Femur (tissue), 1 donor: ENCODE measurements around the gene MBOAT7.

Experiments
- DNase-seq: peaks from one replicate; pipeline ENCODE4 v3.0.0-alpha.2; 2017

MBOAT7 gene

DNA sequence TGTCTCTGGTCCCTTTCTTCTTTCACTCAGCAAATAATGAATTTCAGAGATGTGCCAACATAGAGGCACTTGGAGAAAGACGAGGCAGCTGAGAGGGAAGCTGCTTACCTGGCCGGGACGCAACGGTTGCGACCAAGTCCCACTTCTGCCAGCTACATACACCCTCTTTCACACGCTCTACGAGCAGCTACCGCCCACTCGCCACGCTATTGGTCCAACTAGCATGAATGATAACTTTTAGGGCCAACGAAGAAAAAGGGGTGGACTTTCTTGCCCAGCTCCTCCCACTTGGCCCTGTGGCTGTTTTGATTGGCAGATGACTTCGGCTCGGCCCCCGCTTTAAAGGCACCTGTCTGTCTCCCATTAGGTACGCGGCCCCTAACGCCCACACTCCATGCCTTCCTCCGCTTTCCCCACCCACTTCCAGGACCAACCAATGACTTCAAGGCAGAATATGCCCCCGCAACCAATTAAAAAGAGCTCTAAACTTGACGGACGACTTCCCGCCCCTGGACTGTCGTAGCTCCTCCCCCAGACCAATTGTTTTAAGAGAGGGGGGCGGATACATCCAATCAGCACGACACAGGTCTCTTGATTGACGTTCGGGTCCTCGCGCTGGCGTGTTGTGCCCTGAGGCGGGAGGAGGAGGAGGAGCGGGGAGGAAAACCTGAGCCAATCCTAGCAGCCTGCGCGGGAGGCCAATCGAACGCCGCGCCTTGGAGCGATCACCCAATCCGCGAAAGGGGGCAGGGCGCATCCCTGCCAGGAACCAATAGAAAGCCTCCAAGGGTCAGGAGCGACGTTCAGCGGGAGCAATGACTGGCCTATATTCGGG lies 52.3 kb downstream of the MBOAT7 start:
- peak; percentile 100 for DNase-seq

DNA sequence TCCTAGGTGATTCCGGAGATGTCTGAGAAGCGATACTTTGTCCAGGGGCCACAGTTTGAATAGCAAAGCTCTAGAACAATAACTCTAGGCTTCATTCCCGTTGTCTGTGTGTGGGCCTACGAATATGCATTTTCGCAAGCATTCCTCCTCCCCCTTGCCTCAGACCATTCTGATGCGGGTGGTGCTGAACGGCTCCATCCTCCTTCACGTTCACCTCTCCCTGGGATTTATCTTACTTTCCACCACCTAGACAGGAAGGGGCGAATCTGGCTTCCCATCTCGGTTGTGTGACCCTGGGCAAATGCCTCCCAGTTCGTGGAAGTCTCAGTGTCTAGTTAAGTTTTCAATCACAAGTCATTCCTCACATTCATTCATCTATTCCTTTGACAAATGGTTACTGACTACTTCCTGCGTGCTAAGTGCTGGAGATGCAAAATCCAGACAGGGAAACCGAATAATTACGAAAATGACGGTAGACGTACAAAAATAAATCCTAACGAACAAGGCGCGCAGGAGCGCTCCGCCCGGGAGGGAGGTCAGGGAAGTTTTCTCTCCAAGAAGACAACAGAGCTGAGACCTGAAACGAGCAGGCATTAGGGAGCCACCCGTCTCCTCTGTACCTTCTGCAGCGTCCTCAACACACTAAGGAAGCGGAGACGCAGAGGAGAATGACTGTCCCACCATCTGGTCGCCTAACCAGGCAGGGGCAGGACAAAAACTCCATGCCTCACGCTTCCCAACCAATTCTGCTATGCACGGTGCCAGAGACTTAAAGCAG lies 53.1 kb downstream of the MBOAT7 start:
- DNase-seq, result no peak

DNA sequence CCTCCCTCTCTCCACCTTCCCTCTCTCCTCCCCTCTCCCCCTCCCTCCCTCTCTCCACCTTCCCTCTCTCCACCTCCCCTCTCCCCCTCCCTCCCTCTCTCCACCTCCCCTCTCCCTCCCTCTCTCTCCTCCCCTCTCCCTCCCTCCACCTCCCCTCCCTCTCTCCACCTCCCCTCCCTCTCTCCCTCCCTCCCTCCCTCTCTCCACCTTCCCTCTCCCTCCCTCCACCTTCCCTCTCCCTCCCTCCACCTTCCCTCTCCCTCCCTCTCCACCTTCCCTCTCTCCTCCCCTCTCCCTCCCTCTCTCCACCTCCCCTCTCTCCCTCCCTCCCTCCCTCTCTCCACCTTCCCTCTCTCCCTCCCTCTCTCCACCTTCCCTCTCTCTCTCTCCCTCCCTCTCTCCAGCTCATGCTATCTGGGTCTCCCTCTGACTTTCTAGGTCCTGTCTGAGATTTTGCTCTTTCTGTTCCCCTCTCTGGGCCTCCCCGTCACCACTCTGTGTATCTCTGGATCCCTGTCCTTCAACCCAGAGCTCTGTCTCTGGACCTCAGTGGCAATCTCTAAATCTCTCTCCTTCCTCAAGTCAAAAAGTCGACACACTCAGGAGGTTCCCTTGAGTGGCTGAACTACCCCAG lies 55.3 kb downstream of the MBOAT7 start:
- DNase-seq, result no peak

DNA sequence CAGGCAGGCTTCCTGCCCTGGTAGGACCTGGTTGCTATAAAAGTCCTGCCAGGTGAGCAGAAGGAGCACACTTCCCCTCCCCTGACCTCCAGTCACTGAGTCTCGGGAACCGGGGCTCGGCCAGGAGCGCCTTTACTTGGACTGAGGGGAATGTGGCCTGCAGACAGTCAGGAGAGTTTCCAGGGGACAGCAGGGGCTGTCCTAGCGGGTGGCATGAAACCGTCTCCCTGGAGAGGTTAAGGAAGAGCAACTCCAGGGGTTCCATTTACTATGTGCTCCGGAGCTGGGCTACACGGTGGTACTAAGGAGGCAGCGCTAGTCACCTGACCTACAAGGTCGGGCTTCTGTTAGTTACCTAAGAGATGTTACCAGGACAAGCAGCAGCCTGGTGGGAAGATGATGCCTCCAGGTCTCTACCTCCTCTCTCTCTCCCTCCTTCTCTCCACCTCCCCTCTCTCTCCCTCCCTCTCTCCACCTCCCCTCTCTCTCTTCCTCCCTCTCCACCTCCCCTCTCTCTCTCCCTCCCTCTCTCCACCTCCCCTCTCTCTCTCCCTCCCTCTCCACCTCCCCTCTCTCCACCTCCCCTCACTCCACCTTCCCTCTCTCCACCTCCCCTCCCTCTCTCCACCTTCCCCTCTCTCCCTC lies 55.9 kb downstream of the MBOAT7 start:
- DNase-seq, result no peak

DNA sequence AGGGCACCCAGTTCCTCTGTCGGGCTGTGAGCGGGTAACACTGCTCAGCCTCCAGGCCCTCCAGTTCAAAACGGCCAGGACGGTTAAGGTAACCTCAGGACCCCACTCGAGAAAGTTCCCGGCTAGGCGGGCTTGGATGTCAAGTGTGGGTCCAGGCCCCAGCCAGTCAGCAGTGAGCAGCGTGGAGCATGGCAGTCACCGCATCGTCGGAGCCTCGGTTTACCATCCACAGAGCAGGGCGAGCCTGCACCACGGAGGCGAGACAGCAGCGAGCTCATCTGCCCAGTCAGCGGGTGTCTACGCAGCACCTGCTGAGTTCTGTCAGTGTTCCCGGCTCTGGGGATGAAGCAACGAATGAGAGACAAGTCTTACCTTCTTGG lies 59.8 kb downstream of the MBOAT7 start:
- no peak for DNase-seq

DNA sequence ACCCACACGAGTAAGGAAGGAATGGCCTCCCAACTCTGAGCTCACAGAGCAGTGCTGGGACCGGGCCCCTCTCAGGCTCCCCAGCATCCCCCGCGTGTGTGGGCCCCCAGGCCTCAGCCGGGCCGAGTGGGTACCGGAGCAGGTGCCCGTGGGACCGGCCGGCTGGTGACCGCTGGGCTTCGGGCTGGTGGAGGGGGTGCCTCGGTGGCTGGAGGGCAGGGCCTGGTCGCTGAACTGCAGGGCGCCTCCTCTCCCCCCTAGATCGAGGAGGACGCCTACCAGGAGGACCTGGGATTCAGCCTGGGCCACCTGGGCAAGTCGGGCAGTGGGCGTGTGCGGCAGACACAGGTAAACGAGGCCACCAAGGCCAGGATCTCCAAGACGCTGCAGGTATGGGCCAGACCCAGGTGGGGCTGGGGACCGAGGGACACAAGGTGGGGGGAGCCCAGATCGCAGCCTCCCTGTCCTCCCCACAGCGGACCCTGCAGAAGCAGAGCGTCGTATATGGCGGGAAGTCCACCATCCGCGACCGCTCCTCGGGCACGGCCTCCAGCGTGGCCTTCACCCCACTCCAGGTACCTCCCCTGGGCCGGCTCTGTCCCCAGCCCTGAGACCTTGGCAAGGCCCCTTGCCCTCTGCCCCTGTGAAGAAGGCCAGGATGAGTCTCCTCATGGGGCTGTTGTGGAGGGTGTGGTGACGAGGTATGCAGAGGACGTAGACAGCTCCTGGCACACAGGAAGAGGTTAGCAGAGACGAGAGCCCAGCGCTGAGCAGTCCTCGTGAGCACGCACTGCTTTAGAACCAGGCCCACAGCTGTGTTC lies 60.4 kb downstream of the MBOAT7 start:
- DNase-seq, result no peak

DNA sequence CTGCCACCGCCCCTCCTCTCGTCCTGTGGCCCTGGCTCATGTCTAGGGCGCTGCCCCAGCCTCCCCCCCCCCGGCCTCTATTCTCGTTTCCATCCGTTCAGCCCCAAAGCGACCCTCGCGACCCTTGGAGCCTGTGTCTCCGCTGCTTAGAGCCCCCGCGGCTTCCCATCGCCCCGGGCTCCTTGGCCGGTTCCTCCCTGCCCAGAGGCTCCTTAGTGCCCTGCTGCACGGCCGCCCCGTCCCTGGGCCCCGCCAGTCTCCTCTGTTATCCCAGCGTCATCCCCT lies 61.0 kb downstream of the MBOAT7 start:
- no peak for DNase-seq

DNA sequence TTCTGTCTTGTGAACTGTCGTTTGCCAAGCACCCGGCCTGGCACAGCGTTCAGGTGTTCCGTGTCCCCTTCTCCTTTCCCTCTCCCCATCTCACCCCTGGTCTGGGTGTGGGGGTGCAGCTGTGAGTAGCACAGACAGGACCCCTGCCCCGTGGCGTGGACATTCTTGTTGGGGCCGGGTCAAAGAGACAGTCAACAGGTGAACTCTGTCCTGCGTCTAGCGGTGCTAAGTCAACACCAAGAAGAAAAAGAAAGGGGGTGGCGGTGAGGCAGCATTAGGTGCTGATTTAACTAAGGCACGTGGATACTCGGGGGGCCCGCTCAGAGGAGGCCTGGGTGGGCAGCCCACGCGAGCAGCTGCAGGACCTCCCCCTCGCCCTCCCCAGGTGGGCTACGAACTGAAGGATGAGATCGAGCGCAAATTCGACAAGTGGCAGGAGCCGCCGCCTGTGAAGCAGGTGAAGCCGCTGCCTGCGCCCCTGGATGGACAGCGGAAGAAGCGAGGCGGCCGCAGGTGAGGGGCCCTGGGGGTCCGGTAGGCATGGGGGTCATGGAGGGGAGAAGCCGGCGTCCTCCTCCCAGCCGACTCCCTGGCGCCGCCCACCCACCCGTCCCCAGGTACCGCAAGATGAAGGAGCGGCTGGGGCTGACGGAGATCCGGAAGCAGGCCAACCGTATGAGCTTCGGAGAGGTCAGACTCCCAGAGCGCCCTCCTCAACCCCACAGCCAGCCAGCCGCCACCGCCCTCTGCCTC lies 61.5 kb downstream of the MBOAT7 start:
- DNase-seq, result no peak

DNA sequence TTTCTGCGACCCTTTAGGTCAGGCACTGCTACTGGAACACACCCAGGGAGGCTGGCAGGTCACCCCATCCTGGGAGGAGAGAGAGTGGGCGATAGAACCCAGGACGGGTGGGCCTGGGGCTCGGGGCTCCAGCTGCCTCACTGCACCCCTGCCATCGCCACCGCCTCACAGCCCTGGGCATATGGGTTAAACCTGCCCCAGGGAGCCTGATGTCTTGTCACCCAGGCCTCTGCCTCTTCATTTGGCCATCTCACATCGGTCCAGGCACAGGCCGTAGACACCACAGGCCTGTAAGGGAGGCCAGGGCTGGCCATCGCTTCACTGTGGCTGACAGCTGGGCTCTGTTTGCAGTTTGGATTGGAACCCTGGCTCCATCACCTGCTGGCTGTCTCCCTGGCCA lies 63.7 kb downstream of the MBOAT7 start:
- DNase-seq, result no peak

DNA sequence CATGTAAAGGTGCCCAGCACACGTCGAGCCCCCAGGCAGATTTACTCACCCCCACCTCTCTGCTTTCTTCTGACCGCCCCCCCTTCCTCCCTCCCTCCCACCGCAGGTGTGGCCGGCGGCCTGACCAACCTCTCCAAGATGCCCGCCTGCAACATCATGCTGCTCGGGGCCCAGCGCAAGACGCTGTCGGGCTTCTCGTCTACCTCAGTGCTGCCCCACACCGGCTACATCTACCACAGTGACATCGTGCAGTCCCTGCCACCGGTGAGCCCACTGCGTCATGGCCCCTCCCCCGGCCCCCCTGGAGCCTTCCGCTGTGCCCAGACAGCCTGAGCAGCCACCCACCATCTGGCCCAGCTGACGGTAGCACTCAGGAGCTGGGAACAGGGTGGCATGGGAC lies 65.0 kb downstream of the MBOAT7 start:
- DNase-seq, result no peak

DNA sequence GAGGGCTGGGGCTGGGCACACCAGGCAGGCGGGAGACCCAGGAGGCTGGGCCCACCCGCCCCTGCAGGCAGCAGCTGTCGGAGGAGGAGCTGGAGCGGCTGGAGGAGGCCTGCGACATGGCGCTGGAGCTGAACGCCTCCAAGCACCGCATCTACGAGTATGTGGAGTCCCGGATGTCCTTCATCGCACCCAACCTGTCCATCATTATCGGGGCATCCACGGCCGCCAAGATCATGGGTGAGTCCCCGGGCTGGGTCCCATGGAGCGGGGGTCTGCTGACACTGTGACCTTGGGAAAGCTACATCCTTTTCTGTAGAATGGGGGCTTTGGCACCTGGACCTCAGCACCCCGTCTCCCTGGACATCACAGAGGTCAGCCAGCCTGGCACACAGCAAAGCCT lies 65.7 kb downstream of the MBOAT7 start:
- DNase-seq, result no peak
